Activated T-cell treated with anti-CD3 and anti-CD28 coated beads for 1 hour (primary cell): ENCODE measurements around the gene GADD45A.

Experiments
- DNase-seq: peaks from one replicate; pipeline ENCODE4 v3.0.0-alpha.2; 2020; ENCODE audit warnings: low read depth

GADD45A gene

DNA sequence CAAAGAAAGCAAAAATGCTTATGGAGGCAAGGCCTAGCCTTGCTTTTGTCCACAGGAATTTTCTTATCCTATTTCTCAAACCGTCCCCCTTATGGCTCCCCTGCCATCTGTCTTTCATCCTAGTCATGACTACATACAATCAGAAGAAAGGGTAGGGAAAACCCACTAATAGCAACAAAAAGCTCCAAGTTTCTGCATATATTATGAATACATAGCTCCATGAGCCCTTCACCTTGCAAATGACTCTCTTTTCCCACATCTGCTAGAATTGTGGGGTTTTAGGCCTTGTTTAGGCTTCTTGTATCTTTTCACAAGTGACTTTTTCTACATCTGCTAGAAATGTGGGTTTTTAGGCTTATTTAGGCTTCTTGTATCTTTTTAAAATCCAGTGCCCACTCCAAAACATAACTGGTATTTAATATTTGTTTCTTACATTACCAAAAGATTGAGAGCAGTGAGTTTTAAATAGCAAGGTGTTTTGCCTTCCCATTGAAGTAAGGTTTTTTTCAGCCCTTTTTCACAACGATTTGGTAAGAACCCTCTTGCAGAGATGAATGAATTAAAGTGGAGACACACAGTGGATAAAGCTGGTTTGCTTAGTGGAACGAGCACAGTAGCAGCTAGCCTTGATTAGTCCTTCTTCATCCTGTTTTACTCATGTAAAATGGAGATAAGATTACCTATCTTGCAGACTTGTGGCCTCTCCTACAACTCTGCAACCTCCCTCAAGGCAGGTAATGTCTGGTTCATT, 4.4 kb downstream of the GADD45A start:
- no peak for DNase-seq

GRCh38 chr1:67690018-67690363, 5.0 kb downstream of the GADD45A start:
- no peak for DNase-seq

- no peak for DNase-seq
These were observed 5.4 kb downstream of the GADD45A start for GRCh38 chr1:67690411-67690810.

DNA sequence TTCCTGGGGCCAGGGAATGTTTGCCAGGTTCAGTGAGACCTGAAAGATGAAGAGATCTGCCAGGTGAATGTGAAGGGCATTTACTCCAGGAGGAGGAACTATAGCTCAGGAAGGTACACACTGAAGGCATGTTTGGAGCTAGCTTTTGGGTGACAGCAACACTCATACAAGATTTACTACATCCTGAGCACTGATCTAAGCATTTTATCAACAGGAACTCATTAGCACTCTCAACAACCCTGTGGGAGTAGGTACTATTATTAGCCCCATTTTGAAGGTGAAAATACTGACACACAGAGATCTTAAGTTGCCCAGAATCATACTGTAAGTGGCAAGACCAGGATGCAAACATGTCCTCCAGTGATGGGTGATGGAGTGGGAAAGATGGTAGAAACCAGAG, 6.7 kb downstream of the GADD45A start:
- no peak for DNase-seq

DNA sequence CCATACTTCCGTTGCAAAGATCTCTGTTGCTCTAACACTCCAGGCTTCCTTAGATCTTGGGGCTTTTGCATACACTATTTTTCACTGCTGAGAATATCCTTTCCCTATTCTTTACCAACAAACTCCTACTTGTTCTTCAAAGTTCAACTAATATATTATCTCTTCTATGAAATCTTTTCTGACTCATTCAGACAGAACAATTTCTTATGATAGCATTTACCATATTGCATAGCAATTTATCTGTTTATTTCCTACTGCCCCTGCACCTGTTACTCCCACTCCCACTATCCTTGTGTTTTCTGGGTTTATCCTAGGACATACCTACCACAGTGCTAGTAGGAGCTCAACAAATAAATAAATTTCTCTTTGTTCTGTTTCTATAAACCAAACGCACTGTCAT, 11.0 kb downstream of the GADD45A start:
- no peak for DNase-seq

DNA sequence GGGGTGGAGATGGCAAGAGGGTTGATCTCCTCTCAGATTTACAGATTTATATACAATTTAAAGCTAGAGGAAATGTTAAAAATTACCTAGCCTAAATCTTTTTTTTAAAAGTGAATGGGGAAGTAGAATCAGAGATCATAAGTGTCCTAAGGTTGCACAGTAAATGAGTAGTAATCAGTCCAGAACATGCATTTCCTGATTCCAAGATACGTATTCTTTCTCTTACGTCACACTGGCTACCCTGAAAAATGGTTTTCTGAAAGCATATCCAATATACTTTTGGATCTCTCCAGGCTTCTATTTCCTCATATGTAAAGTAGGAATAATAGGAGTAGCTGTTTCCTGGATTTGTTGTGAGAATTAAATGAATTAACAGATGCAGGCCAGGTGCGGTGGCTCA, 11.7 kb downstream of the GADD45A start:
- no peak for DNase-seq

- DNase-seq: no peak
These were observed 15.2 kb downstream of the GADD45A start for GRCh38 chr1:67700220-67700619.

DNA sequence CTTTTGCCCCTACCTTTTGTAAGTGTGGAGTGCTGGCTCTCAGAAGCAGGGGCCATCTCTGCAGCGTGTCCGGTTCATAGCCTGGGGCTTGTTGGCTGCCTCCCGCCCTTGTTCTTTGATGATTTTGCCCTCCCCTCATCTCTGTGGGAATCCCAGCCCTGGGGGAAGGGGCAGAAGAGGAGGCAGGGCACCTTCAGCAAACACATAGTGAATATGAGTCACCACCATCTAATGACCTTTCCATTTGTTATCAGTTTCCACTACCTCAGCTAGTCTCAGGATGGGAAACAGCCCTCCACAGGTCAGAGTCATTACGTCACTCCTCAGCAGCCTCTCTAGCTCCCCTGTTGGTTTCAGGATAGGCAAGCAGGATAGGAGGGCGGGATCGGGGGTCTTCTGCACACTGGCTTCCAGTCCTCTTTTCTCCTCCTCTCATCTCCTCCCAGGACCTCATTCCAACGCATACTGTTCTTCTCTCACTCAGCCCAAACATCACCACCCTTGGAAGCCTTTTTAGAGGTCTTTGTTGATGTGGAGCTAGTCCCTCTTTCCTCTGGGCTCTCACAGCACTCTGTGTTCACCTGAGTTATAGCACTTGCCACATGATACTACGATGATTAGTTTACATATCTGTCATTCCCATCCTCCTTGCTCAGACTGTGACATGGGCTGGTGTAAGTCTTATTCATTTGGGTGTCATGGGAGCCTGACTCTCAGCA, 15.8 kb downstream of the GADD45A start:
- DNase-seq: no peak

- no peak for DNase-seq
These were observed 16.9 kb downstream of the GADD45A start for GRCh38 chr1:67701876-67702275.

- DNase-seq: no peak
These were observed 19.4 kb downstream of the GADD45A start for GRCh38 chr1:67704351-67704750.

DNA sequence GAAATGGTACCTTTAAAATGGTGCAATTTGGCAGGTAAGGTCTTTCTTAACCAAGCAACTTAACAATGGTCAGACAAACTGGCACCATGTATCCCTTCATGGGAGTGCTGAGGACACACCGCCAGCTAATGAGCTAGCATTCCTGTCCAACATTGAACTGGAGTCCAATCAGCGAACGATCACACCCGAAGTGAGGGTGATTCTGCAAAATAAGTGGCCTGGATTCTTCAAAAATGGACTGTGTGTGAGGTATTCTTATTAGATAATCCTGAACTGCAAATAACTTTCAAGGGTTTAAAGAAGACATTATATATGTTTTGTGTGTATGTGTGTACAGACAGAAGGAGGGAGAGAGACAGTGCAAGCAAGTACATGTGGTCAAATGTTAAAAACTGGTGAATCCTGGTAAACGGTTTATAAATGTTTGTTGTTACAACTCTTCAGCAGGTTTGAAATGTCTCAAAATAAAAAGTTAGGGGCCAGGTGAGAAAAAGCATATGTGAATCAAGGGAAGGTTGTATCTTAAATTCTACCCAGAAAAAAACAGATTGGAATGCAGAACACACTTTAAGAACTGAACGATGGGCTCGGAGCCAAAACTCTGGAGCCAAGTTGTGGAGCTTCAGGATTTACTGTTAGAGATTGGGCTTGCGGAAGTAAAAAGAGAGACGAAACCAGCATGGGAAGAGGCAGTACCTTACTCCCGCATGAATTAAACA, 20.9 kb downstream of the GADD45A start:
- no peak for DNase-seq

- no peak for DNase-seq
These were observed 23.6 kb downstream of the GADD45A start for GRCh38 chr1:67708606-67709005.

- DNase-seq: no peak
These were observed 25.4 kb downstream of the GADD45A start for GRCh38 chr1:67710417-67710816.

- DNase-seq: no peak
These were observed 26.3 kb downstream of the GADD45A start for GRCh38 chr1:67711158-67711854.

GRCh38 chr1:67711855-67712212, 26.8 kb downstream of the GADD45A start:
- no peak for DNase-seq

- DNase-seq: no peak
These were observed 28.3 kb downstream of the GADD45A start for GRCh38 chr1:67713057-67713846.

DNA sequence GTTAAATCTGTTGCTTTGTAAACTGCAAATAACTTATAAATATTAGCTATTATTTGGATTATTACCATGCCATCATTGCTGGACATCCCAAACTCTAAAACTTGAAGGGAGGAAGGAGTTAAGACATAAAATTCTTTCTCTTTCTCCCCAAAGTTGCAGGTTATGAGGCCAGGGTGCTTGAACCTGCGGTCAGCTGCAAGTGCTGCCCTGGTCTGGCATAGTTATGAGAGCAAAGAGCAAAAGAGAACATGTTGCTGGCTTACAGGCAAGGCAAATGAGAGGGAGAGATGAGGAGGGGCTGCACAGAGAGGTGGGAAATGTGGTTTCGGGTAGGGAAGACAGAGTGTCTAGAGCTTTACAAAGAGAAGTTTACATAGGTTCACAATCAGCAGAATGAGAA, 30.8 kb downstream of the GADD45A start:
- DNase-seq: no peak

DNA sequence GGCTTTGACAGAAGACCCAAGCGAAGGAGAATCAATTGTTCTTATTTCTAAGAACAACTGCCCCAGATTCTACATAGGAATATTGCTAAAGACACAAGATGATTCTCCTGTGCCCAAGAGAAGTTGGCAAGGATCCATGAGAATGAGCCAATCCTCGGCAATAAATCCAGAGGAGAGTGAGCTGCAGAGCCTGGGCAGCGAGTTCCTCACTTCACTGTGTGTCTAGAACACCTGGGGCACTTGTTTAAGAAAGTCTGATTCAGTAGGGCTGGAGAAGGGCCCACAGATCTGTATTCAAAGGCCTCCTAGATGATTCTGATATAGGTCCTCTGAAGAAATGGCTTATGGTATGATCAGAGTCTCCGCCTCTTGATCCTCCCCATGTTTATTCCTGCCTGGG, 31.8 kb downstream of the GADD45A start:
- DNase-seq: no peak

- no peak for DNase-seq
These were observed 32.9 kb downstream of the GADD45A start for GRCh38 chr1:67717876-67718275.

DNA sequence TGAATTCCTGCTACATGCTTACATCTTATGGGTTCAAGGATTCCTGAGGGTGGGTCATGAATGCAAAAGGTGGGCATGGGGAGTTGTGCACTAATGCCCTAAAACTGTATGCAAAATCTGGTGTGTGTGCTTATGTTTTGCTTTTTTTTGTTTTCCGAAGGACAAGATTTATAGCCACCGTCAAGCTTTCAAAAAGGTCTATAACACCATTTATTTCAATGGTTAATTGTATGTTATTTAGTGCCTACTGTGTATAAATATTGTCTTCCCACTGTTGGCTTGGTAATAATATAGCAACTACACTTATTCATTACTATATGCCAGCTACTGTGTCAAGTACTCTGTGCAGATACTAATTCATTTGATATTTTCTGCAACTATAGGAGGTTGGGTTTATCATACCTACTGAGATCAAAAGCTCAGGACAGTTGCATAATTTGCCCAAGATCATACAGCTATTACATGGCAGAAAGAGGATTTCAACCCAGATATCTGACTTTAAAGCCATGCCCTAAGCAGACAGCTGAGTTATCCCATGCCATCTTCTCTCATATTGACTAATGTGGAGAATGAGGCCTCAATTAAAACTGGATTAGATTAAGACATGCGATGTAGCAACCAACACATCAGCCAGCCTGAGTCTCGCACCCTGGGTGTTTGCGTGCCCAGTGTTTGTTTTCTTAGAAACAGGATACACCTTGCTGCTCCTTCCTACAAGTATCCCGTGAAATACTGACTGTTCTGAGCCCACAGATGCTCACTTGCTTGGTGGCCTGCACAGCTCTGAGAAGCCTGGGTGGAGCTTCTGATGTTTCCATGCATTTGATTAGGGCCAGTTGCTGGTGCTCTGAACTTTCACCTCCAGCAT, 34.6 kb downstream of the GADD45A start:
- DNase-seq: no peak

- no peak for DNase-seq
These were observed 36.1 kb downstream of the GADD45A start for GRCh38 chr1:67721112-67721511.
